ENCODE measurements around the gene SLC43A2. TPM values are rescaled to one million over a fixed set of nuclear protein-coding genes. Genes with fewer than 3 reads are reported as not detected.
"Not testable (repeated sequence)": the region's sequence is repeated elsewhere in the genome, so short reads cannot be mapped to it uniquely, and the experiment has no call there.

Gene SLC43A2
- total and polyA plus RNA-seq, 2 of the 13 experiments (the other 11 are each of a cell fraction or from before 2014, with no cell fraction given) = 7.3 to 20.0 TPM

GRCh38 chr17:1663934-1664333 is 35.3 kb upstream of the SLC43A2 start:
- POLR2A ChIA-PET; FAIRE-seq; H4K20me1 ChIP-seq (ENCODE audit: insufficient read depth, low read length); H3K27ac ChIP-seq (ENCODE audit: extremely low read length, insufficient read depth, low read length); H3K4me2 ChIP-seq (ENCODE audit: low read depth, low read length); H3K4me1 ChIP-seq (ENCODE audit: insufficient read depth, low read length); H3K4me3 ChIP-seq (replicated peaks in 1 of 3; ENCODE audit: insufficient read depth in 1 of 3, low read depth in 2 of 3, low read length in 3 of 3); intact Hi-C loops (cut with micrococcal nuclease; ENCODE audit: unreplicated experiment); H2AFZ ChIP-seq (ENCODE audit: low read length); CTCF ChIA-PET (ENCODE audit: low intra/inter-chr PET ratio, low total read pairs); H3K79me2 ChIP-seq (ENCODE audit: insufficient read depth, low read length); H3K9ac ChIP-seq (ENCODE audit: insufficient read depth, low read depth, low read length); DNase-seq (ENCODE audit: low spot score); H3K27me3 ChIP-seq (ENCODE audit: control insufficient read depth in 1 of 2, insufficient read depth in 2 of 2, low read length in 2 of 2); BruUV-seq (replicated peaks); in situ Hi-C loops (cut with HindIII; ENCODE audit: extremely low pct_ligation_motif_present, low pct_unique_long_range_greater_than_20kb); H3K9me3 ChIP-seq (ENCODE audit: low read length); ATAC-seq: not testable (repeated sequence)
- peak; percentile 32; the same call in 1 of the 2 replicates for TF ChIP-seq ZNF121 (CRISPR knock-in tag; IDR thresholded peaks at IDR 0.05)
- peaks cover 34 to 73% of the 10 kb centered on the region in 2 experiments for H3K36me3 ChIP-seq (replicated peaks in 1 of 2; ENCODE audit: control insufficient read depth in 1 of 2, insufficient read depth in 2 of 2, low read length in 2 of 2)
- 97% methylated on average over 5 of the region's 5 CpGs for WGBS (ENCODE audit: low lambda C conversion rate)

GRCh38 chr17:1661045-1661444 is 32.4 kb upstream of the SLC43A2 start:
- WGBS (ENCODE audit: low lambda C conversion rate) = 97% methylated on average over 10 of the region's 12 CpGs
- no peak overlapping the region for H3K4me2 ChIP-seq (ENCODE audit: low read depth, low read length)
- H2AFZ ChIP-seq (ENCODE audit: low read length) = no peak overlapping the region
- H3K9me3 ChIP-seq (ENCODE audit: low read length) = no peaks in the 10 kb centered on the region
- no peak overlapping the region for H3K9ac ChIP-seq (ENCODE audit: insufficient read depth, low read depth, low read length)
- ChIA-PET POLR2A (interaction anchor here (1.8 kb wide), 1 partner anchor 11 kb away, joined by 9 read pairs; the partner anchor contains the start of gene RILP), CTCF (ENCODE audit: low intra/inter-chr PET ratio, low total read pairs) (no interaction called here)
- no peaks in the 10 kb centered on the region for H4K20me1 ChIP-seq (ENCODE audit: insufficient read depth, low read length)
- DNase-seq (ENCODE audit: low spot score) (no peak), ATAC-seq (no peak), FAIRE-seq (no peak)
- no peak overlapping the region for H3K27ac ChIP-seq (ENCODE audit: extremely low read length, insufficient read depth, low read length)
- peaks cover 42 to 75% of the 10 kb centered on the region in 2 experiments for H3K36me3 ChIP-seq (replicated peaks in 1 of 2; ENCODE audit: control insufficient read depth in 1 of 2, insufficient read depth in 2 of 2, low read length in 2 of 2)
- H3K27me3 ChIP-seq (ENCODE audit: control insufficient read depth in 1 of 2, insufficient read depth in 2 of 2, low read length in 2 of 2) = no peaks in the 10 kb centered on the region
- peaks cover 5% of the 10 kb centered on the region for H3K79me2 ChIP-seq (ENCODE audit: insufficient read depth, low read length)
- no peak for TF ChIP-seq ZNF230 (CRISPR knock-in tag; IDR thresholded peaks at IDR 0.05)
- peak; percentile 31; the same call in 1 of the 2 replicates for TF ChIP-seq MAFF (IDR thresholded peaks at IDR 0.05; ENCODE audit: low read depth, low read length)
- TF ChIP-seq CTCF (CRISPR knock-in tag; IDR thresholded peaks at IDR 0.05) = no peak
- TF ChIP-seq MAFK (conservative IDR thresholded peaks at IDR 0.05 in 1 of 2, IDR thresholded peaks at IDR 0.05 in 1 of 2; ENCODE audit: low read length in 2 of 2) = peak; percentile 24 to 57; a peak in 3 of 4 replicates
- intact Hi-C loops (cut with micrococcal nuclease; ENCODE audit: unreplicated experiment) (no loop called here), in situ Hi-C loops (cut with HindIII; ENCODE audit: extremely low pct_ligation_motif_present, low pct_unique_long_range_greater_than_20kb) (no loop called here)
- H3K4me1 ChIP-seq (ENCODE audit: insufficient read depth, low read length) = no peaks in the 10 kb centered on the region
- H3K4me3 ChIP-seq (replicated peaks in 1 of 3; ENCODE audit: insufficient read depth in 1 of 3, low read depth in 2 of 3, low read length in 3 of 3) = no peak overlapping the region
- TSS peak; percentile 58 for BruUV-seq (replicated peaks)

All from HepG2 (cell line).